Heart left ventricle (tissue), 13 donors: ENCODE results near the gene LRRC75B.
"Not testable (repeated sequence)": the region's sequence is repeated elsewhere in the genome, so short reads cannot be mapped to it uniquely, and the experiment has no call there.

Experiments used
- POLR2A ChIP-seq, 2 donors: fragments of 450-650 bp; IDR thresholded peaks; one replicate each; pipeline ENCODE4 v1.6.1; 2017; ENCODE audit warnings: antibody characterized with exemption in 2 of 2, mild to moderate bottlenecking in 2 of 2, moderate library complexity in 2 of 2
- TF ChIP-seq, protein P1 (sequence below), 12 donors: fragments of 200-600 bp; sonication (generic) in 4 of 12; IDR thresholded peaks; one replicate each; pipeline versions ENCODE4 v1.5.0 to v1.8.0; 2018 to 2022; ENCODE audit warnings: antibody characterized with exemption in 12 of 12, mild to moderate bottlenecking in 5 of 12
- donor health status: ischemic (EF 13 %, LVEDD 7.1; RV severe dilation, severe dysfunction).
- donor health status: DM: no; HTN: yes; CAD: no.
- donor health status: DM: no; HTN: no; CAD: no.
- donor health status: ischemic (EF 25% LVEDD 6.9; RV normal size, moderate dysfunction).
- donor health status: ischemic (EF 25% LVEDD 5.7; RV mildly dilated, moderate dysfunction).
- donor health status: ischemic (EF 35%, LVEDD 5.7; RV mildly dilated, moderate dysfunction).
- donor health status: nonischemic (EF 11% LVEDD 7.7; RV severe dilation, severe dysfunction).
- donor health status: DM: yes; HTN: yes; CAD: no.
- donor health status: PGD.
- donor health status: ischemic (EF 29% LVEDD 5.4; RV normal size, mild dysfunction).
- donor health status: nonischemic (EF 23%, LVEDD 6.1; RV moderate dilation, normal function).

GRCh38 chr22:24599958-24600715 lies 7.3 kb upstream of the LRRC75B start:
- TF ChIP-seq, protein P1, sequence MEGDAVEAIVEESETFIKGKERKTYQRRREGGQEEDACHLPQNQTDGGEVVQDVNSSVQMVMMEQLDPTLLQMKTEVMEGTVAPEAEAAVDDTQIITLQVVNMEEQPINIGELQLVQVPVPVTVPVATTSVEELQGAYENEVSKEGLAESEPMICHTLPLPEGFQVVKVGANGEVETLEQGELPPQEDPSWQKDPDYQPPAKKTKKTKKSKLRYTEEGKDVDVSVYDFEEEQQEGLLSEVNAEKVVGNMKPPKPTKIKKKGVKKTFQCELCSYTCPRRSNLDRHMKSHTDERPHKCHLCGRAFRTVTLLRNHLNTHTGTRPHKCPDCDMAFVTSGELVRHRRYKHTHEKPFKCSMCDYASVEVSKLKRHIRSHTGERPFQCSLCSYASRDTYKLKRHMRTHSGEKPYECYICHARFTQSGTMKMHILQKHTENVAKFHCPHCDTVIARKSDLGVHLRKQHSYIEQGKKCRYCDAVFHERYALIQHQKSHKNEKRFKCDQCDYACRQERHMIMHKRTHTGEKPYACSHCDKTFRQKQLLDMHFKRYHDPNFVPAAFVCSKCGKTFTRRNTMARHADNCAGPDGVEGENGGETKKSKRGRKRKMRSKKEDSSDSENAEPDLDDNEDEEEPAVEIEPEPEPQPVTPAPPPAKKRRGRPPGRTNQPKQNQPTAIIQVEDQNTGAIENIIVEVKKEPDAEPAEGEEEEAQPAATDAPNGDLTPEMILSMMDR (IDR thresholded peaks at IDR 0.05) = not testable (repeated sequence)
- TF ChIP-seq POLR2A (IDR thresholded peaks at IDR 0.05) = not testable (repeated sequence)
